Activated CD4-positive, alpha-beta T cell treated with anti-CD3 and anti-CD28 coated beads, Interleukin-2, amount 50 U/mL, for 1 hour (primary cell): ENCODE results near the gene LMTK3.
"Not testable (repeated sequence)": the region's sequence is repeated elsewhere in the genome, so short reads cannot be mapped to it uniquely, and the experiment has no call there.

Source experiments
- DNase-seq: peaks from one replicate; pipeline ENCODE4 v3.0.0-alpha.2; 2020

LMTK3 gene

GRCh38 chr19:48538057-48538456 lies 26.4 kb upstream of the LMTK3 start:
- not testable (repeated sequence) for DNase-seq

- no peak for DNase-seq
Observed at GRCh38 chr19:48537541-48537940, 25.9 kb upstream of the LMTK3 start.

DNA sequence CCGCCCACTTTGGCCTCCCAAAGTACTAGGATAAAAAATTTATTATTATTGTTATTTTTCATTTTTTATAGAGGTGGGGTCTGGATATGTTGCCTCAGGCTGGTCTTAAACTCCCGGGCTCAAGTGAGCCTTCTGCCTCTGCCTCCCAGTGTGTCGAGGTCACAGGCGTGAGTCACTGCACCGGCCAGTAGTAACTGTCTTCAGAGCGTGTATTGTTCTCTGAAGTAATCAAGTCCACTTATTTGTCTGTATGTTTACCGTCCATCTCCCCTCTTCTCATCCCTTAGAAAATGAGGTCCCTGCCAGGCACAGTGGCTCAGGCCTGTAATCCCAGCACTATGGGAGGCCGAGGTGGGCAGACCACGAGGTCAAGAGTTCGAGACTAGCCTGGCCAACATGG lies 22.1 kb upstream of the LMTK3 start:
- DNase-seq = no peak

DNA sequence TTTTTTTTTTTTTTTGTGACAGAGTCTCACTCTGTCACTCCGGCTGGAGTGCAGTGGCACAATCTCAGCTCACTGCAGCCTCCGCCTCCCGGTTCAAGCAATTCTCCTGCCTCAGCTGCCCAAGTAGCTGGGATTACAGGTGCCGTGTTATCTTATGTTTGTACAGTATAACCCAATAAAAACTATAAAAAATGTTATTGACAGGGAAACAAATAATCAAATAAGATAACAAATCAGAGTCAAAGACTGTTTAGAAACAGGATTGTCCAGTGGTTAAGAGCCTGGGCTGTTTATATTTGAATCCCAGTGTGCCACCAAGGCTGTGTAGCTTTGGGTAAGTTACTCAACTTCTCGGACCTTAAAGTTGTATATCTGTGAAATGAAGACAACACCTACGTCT lies 19.1 kb upstream of the LMTK3 start:
- DNase-seq = no peak

- DNase-seq = no peak
Observed at GRCh38 chr19:48530066-48530720, 18.6 kb upstream of the LMTK3 start.

DNA sequence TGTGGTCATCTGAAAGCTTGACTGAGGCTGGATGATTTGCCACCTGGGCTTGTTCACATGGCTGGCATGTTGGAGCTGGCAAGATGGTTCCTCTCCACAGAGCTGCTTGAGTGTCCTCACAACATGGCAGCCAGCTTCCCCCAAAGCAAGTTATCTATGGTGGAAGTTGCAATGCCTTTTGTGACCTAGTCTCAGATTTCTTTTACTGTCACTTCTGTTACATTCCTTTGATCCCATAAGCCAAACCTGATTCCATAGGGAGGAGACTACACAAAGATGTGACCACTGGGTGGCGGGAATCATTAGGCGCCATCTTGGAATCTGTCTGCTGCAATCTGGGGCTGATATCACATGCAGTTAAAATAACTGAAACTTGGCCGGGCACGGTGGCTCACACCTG lies 17.5 kb upstream of the LMTK3 start:
- no peak for DNase-seq

DNA sequence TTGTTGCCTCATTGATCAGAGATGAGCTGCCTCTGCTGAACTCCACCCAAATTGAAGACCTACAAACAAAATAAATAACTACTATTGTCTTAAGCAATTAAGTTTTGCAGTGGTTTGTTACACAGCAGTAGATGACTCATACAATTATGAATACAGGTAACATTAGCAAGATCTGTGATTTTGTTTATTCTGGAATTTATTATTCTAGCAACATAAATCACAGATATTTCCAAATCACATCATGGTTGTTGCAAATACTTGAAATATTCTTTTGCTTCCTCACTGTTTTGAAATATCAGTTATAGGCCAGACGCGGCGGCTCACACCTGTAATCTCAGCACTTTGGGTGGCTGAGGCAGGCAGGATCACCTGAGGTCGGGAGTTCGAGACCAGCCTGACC lies 13.1 kb upstream of the LMTK3 start:
- no peak for DNase-seq

DNA sequence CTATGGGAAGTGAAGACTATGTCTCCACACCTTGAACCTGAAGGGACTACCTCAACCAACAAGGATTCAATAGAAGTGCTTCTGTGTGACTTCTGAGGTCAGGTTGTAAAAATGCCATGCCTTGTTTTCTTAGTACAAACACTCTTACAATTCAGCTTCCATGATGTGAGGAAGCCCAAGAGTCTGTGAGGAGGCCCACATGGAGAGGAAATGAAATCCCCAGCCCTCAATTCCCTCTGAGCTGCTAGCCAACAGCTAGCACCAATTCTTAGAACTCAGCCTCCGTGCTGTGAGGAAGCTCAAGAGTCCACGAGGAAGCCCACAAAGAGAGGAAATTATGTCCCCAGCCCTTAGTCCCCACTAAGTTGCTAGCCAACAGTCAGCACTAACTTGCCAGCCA lies 12.6 kb upstream of the LMTK3 start:
- DNase-seq = no peak

- no peak for DNase-seq
Observed at GRCh38 chr19:48520134-48520533, 8.5 kb upstream of the LMTK3 start.

GRCh38 chr19:48519426-48519825 lies 7.8 kb upstream of the LMTK3 start:
- DNase-seq = not testable (repeated sequence)

- DNase-seq = no peak
Observed at GRCh38 chr19:48518207-48518606, 6.6 kb upstream of the LMTK3 start.

DNA sequence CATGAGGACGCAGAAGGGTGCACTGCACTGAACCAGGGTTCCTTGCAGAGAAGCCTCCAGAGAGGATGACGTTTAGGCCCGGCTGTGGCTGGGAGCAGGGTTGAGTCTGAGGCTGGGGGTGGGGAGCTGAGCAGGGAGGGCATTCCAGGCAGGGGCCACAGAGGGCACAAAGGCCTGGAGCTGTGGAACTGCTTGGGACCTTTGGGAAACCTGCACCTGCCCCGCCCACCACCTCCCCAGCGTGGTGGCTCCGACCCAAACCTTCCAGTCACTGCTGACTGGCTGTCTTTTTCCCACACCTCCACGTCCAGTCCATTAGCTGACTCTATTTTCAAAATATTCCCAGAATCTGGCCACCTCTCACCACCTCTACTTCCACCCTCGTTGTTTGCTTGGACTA lies 4.9 kb upstream of the LMTK3 start:
- no peak for DNase-seq

GRCh38 chr19:48514123-48514458 lies 2.5 kb upstream of the LMTK3 start:
- no peak for DNase-seq

DNA sequence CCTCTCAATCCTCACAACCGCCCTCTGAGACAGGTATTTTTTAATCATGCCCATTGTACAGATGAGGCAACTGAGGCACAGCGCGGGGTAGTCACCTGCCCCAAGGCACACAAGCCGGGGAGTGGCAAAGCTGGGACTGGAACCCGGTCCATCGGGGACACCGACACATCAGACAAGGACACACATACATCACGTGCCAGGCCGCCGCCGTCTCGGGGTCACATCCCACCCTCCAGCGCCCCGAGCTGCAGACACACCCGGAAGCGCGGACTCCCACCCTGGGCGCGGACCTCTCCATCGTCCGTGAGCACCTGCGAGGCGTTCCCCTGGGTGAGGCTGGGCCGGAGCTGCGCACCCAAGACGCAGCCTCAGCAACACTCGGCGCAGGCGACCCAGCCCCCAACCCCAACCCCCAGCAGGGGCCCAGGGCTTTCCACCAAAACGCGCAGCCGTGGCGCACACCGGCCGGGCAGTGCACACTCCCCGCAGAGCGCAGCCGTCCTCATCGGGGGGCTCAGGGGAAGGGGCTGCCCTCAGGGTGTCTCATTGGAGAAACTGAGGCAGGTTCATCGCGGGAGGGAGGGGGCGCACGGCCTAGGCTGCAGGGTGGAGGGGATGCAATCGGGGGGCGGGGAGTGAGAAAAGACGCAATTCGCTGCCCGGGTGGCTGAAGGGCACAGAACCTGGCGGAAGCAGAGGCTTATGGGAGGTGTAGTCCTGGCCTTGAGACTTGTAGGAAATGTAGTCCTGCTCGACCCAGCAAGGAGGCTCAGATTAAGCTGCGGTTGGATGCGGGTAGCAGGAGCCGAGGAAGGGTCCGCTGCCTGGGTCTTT lies 1.9 kb upstream of the LMTK3 start:
- peak; percentile 74 for DNase-seq

DNA sequence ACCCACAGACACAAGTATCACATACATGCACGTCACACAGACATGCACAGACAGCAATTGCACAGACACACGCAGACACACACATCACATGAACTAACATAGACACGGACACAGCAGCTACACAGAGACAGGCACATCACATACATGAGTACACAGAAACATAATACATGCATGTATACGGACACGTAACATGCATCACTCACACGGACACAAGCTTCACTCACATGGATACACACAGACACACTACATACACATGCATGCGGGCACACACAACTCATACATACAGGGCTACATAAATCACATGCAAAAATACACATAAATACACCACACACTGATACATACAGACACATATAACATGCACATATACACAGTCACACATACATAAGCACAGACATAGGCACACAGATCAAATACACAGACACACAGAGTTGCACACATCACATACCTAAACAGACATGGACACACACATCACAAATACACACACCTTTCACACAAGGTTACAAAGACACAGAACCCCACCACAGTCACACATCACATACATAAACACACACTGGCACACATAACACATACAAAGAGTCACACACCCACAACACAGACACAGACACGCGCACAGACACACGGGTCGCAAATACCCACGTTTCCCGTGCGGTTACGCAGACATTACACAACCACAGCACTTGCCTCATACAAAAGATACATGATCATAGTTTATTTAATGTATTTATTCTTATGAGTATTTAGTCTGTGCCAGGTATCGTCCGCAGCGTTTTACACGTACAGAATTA lies 1.1 kb upstream of the LMTK3 start:
- DNase-seq = no peak

DNA sequence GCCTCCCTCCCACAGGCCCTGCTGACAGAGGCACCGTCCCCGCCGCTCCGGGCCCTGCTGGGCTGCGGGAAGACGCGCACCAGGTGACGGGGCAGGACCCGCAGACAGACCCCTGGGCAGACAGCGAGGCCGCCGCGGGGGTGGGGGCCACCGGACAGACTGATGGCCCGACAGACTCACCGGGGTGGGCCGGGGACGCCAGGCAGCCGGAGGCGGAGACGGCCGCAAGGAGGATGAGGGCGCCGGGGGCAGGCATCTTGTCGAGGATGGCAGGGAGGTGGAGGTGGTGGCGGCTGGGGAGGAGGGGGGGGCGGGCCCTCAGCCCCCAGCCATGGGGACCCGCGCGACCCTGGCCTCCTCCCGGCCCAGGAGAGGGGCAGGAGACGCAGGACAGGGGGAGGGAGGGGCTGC lies 309 bp downstream of the LMTK3 start:
- DNase-seq = no peak

DNA sequence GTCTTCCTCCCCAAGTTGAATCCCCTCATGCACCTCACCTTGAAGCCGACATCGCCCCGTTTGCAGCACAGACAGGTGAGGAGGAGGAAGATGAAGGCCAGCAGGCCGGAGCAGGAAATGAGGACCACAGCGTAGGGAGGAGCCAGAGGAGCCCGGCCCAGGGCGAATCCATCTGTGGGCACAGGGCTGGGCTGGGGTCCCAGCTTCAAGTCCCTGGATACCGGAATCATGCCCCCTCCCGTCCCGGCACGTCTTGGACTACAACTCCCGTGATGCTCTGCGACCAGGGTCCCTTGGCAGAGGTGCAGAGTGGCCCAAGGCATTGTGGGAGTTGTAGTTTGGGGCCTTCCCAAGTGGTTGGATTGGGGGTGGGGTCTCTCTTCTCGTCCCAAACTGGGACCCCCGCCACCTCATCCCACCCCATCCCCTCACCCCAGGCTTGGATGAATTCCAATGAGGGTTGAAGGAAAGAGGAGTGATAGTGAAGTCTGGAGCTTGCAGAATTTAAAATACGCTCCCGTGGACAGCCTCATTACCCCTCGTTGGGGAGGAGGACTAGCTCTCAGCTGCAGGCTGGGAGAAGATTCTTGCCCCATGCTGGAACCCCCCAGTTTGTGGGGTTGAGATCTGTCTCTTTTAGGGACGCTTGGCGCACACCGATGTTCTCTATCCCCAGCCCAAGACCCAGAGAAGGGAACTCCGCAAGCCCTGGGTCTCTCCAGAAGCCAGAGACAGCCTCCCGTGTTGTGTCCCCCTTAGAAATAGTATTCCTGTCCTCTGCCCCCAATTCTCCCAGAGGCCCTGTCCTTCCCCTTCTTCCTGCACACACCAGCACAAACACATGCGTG lies 990 bp downstream of the LMTK3 start:
- peak; percentile 75 for DNase-seq

DNA sequence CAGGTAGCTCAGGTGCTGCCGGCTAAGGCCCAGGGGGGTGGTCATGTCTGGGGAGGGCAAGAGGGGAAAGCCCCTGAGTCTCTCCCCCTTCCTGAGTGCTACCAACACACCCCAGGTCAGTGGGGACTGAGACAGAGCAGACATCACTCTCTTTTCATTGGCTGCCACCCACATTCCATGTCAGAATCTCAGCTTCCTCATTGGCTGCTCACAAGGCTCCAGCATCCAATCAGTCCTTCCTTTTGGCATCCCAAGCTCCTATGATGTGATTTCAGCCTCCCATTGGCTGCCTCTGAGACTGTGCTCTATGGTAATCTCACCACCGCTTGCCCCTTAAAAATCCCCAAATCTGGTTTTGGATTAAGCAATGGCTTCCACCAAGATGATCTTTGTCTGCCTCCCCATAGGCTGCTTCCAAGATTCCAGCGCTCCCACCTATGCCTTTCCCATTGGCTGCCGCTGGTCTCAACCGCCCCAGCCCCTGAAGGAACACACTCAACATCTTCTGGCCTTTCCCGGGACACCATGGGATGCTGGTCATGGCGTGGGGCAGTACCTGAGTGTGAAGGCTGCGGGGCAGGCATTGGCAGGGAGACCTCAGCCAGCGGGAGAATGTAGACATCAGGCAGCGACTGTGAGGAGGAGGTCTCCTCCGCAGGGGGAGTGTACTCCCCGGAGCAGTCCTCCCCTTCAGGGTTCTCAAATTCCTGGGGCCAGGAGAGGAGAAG lies 2.0 kb downstream of the LMTK3 start:
- no peak for DNase-seq

- no peak for DNase-seq
Observed at GRCh38 chr19:48508729-48509411, 2.8 kb downstream of the LMTK3 start.

- no peak for DNase-seq
Observed at GRCh38 chr19:48507911-48508439, 3.7 kb downstream of the LMTK3 start.

- DNase-seq = no peak
Observed at GRCh38 chr19:48506138-48506733, 5.4 kb downstream of the LMTK3 start.
